HTERT RPE-1 (cell line): ENCODE results near the gene CMSS1.

ENCODE experiments used
- in situ Hi-C: fragments of 300-500 bp; cut with MboI; formaldehyde crosslinking; loops from 4 replicates; pipeline ENCODE4 v1.14.3; 2020; ENCODE audit warnings: low sequenced_read_pairs

CMSS1 gene

GRCh38 chr3:100159331-100160153 lies 341.9 kb downstream of the CMSS1 start:
- in situ Hi-C loops = no loop called here

- in situ Hi-C loops = no loop called here
Observed at GRCh38 chr3:100160521-100160920, 342.9 kb downstream of the CMSS1 start.

DNA sequence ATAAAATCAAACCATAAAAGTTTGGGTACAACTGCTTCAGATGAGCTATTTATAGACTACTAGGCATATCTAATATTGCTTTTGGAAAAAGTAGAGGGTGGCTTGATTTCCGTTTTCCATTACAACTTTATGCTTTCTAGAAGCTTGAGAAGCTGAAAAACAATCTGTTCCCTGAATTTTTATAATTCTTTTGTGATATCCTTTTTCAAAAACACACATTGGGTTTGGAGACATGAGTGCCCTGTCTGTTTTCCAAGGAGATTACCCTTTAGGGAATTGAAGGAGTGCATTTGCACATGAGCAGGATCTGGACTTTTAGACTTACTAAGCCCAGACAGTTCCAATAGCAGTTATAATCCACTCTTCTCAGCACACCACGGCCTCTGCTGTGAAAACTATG lies 346.1 kb downstream of the CMSS1 start:
- in situ Hi-C loops = no loop called here

GRCh38 chr3:100164743-100165142 lies 347.1 kb downstream of the CMSS1 start:
- in situ Hi-C loops = no loop called here

- in situ Hi-C loops = no loop called here
Observed at GRCh38 chr3:100165926-100166550, 348.4 kb downstream of the CMSS1 start.

DNA sequence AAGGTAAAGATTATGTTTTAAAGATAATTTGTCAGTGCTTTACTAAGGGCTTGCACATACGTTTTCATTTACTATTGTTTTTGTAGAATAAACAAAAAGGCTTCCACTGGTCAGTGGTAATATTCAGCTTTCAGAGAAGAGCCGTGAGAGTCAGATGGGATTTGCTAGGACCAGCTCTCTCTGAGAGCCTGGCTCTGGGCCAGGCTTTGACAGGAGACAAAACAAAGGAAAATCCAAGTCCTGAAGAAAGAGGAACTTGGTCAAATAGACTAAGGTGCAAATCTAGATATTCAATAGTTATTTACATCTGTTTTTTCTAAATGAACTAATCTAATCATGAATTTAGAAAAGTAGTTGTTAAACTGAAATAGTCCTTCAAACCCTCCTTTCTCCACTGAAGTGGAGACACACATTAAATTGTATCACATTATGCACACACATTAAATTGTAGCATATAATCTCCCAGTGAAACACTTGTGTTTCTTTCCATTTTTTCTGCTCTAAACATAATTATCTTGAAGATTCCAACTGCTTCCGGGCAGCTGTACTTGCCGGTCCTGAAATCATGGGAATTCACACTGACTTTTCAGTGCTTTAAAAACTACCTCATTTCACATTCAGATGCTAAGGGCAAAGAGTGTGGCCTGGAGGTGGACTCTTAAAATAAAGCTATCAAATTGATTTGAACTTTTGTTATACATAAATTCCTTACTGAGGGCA lies 351.7 kb downstream of the CMSS1 start:
- in situ Hi-C loops = no loop called here

GRCh38 chr3:100170486-100170885 lies 352.8 kb downstream of the CMSS1 start:
- in situ Hi-C loops = no loop called here

GRCh38 chr3:100171211-100171914 lies 353.7 kb downstream of the CMSS1 start:
- in situ Hi-C loops = no loop called here

DNA sequence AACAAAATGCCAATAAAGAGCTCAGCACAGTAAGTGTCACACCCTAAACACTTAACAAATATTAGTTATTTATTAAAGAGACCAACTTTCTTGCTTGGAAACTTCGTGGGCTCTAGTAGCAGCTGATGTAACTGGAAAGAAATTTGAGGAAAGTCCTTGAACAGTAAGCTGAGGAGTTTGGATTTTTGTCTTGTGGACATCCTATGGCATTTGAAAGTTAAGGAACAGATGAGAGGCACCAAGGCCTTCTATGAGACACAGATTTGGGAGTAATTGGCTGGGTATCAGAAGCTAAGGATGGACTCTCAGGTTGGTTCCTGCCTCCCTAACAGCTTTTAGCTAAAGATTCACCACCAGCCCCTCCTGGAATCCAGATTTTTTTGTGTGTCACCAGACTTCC lies 356.3 kb downstream of the CMSS1 start:
- in situ Hi-C loops = no loop called here

GRCh38 chr3:100175637-100176280 lies 358.1 kb downstream of the CMSS1 start:
- in situ Hi-C loops = no loop called here

GRCh38 chr3:100179692-100180349 lies 362.2 kb downstream of the CMSS1 start:
- in situ Hi-C loops = no loop called here

DNA sequence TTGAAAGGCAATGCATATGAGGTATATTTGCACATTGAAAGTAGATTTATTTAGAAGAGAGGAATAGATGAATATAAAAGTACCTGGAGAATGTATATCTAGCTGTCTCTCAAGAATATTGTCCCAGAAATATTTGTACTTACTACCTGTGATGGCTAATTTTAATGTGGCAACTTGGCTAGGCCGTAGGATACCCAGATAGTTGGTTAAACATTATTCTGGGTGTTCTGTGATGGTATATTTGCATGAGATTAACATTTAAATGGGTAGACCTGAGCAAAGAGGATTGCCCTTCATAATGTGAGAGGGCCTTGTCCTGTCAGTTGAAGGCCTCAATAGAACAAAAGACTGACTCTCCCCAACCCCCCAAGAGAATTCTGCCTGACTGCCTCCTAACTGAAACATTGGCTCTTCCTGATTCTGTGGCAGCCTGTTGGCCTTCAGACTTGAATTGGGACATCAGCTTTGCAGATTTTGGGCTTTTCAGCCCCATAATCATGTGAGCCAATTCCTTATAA lies 366.0 kb downstream of the CMSS1 start:
- in situ Hi-C loops = no loop called here

DNA sequence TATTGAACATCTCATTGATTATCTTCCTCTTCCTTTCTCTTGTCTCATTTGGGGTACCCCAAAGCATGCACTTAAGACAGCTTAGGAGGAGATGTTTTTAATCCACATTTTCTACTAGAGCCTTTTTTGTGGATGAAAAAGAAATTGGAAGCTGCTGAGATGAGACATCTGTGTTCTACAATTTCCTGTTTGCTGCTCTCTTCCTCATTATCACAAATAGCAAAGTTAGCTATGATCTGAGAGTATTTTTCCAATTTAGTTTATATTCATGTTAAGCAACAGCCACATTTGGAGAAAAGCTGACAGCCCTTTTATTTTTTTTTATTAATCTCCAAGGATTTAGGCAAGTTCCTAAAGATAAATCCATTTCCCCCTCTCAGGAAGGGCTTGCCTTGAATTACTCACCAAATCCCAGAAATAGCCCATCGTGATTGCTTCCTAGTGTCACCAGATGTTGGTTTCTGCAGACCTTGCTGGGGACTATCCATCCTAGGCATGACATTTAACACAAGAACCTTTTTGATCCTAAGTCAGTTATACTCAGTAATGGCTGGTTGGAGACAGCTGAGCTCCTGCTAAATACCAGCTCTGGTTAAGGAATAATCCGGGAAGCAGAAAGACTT lies 367.4 kb downstream of the CMSS1 start:
- in situ Hi-C loops = no loop called here

- in situ Hi-C loops = no loop called here
Observed at GRCh38 chr3:100185847-100186246, 368.2 kb downstream of the CMSS1 start.

DNA sequence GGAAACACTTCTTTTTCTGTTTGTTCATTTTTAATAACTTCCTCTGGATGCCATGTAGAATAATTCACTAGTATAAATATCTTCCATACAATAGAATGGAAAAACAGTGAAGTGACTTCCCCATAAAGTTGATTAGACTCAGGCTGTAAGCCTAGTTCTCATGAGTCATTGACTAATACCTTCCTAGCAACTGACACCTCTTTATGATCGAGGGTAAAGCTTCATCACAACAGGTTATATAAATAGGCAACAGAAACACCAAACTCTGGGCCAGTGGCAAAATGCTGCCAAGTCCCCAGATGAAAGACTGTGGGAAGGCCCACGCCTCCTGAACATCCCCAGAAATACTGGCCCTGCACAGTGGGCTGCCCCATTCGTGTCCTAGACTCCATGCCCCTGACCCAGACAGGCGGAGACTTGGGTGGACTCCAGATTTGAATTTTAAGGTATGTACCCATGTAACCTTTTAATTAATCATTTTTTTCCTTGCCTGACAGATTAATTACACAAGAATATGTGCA lies 371.8 kb downstream of the CMSS1 start:
- in situ Hi-C loops = no loop called here

DNA sequence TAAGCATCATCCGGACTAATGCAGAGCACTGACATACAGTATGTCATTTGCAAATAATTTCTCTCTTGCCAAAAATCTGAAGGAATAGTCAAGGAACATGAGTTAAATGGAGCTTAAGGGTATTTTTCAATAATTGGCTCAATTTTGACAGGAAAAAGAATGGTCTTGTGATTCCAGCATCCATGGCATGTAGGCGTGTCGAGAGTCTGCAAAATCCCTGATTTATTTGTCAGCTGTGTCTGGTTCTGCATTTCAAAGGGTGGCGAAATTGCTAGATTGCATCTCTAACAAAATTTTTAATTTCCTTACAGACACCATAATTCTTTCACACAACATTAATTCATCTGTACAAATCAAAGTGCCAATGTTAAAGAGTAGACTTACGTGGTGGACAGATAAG lies 377.7 kb downstream of the CMSS1 start:
- in situ Hi-C loops = no loop called here

DNA sequence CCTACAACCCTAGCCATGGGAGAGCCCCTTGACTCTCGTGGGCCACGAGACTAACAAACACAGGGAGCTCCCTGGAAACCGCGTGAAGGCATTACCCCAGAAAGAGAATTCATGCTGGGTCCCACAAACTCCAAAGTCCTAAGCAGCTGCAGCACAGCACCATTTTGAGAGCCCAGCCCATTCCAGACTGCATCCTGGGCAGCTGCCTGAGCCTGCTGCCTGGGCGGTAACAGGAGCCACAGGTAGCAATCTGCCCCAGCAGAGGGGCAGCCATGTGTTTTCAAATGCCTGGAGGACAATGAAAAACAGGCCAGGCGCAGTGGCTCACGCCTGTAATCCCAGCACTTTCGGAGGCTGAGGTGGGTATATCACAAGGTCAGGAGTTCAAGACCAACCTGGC lies 380.2 kb downstream of the CMSS1 start:
- in situ Hi-C loops = no loop called here

DNA sequence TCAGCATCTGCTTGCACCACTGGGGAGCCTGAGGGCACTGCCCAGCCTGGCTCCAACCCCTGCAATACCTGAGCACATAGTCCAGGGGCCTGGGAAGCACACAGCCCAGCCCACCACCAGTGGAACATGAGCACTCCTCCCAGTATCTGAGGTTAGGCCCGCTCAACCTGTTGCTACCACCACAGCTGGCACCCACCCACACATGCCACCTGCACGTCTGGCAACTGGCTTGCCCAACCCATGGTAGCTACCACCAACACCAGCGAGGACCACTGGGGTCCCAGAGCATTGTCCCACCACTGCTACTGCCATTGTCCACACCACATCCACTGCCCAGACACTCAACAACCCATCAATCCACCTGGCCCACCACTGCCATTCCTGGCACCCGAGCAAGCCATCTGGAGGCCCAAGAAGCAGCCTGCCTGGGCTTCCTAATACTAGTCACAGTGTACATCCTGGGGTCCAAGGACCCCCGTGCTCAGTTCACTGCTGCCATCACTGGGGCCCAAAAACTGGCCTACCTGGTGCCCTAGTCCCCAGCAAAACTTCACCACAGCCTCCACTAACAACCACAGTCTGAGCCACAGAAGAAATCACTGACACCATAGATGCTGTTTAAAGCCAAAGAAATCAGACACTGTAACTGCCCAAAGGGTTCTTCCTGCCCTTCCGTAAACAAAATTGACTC lies 381.1 kb downstream of the CMSS1 start:
- in situ Hi-C loops = no loop called here

DNA sequence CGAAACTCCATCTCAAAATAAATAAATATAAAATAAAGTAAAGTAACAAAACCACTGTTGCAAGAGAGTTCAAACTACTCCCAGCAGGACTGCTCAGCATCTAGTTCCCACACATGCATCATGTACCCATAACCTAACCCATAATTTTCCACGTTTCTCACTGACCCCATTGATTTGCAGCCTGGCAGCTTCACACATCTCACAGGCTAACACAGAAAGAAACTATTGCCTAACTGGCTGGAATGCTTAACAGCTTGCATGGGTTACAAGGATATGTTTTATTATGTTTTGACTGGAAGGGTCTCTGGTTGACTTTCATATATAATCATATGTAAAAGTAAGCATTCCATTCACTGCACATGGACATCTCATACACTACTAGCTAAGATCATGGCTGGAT lies 387.5 kb downstream of the CMSS1 start:
- in situ Hi-C loops = no loop called here
